HS-5 (cell line): ENCODE results near the gene RENBP.

Experiments used
- DNase-seq: peaks from one replicate; pipeline ENCODE4 v3.0.0-alpha.2; 2012; ENCODE audit warnings: low read depth

The RENBP gene

DNA sequence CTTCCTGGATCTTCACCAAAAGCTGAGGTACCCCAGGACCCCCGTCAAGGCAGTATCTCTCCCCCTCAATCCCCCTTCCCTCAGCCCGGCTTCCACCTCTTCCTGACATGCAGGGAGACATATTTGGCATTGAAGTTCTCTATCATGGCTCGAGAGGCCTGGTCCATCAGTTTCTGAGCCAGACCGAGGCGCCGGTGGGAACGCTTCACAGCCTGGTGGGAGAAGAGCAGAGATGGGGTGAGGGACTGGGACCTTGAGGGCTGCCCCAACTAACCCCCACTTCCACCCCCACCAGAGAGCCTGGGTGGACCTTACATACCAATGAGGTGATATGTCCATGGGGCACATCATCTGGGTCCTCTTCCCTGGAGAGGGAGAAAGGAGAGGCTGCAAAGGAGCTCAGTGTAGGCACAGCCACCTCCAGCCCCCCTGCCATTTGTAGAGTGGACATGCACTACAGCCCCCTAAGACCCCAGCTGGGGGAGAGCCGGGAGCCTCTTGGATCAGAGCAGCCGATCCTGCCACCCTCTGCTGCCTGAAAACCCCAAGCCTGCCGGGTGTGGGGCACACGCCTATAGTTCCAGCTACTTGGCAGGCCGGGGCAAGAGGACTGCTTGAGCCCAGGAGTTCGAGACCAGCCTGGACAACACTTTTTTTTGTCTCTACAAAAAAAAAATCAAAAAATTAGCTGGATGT, 12.1 kb downstream of the RENBP start:
- DNase-seq = no peak

- no peak for DNase-seq
Observed at GRCh38 chrX:153931748-153932147, 12.7 kb downstream of the RENBP start.

GRCh38 chrX:153931151-153931550, 13.3 kb downstream of the RENBP start:
- no peak for DNase-seq

DNA sequence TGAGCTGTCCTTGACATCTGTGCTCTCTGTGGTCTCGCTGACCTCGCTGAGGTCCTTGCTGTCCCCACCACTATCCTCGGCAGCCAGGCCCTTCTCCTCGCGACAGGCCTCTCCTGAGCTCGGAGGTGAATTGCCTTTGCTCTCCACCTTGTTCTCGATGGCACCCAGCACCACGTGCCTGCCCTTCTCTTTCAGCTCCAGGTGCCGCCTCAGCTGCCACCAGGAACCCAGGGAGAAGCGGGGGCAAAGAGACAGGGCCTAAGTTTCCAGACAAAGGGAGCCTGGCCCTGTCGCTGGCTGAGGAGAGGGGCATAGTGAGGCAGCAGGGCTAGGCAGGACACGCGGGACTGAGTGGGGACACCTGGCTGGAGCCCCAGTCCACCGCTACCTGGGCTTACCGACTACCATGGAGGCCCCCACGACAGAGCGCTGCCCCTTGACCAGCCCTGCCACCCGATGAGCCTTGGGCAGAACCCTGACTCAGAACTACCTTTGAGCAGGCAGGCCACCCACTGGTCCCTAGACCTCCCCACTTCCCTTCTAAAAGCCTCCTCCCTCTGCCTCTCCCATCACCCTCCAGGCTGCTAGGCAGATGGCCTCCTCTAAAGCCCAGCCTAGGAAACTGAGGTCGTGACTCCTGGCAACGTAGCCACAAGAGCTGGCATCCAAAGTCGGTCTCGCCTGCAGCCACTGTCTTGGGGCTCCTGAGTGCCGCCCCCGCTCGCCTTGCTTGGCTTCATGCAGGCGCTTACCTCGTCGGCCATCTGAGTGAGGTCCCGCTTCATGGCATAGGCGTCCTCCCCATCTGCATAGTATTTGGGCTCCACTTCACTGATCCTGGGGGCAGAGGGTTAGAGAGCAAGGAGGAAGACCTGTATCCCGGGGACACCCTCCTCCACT, 14.2 kb downstream of the RENBP start:
- DNase-seq = no peak

DNA sequence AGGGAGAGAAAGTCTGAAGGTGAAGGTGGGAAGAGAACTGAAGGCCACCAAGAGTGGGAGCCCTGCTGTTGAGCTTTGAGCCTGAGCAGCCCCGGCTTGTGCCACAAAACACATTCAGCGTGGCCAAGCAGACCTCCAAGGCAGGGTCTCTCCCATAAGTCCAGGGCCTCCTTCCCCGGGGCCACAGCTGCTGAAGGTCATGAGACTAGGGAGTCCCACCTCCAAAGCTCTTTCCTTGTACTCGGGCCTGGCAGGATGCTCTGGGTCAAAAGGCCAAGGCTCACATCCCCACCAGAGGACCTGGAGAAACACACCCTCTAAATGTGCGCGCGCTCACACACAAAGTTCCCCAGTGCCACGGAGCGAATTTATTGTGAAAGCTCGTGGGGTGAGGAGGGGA, 14.9 kb downstream of the RENBP start:
- no peak for DNase-seq

DNA sequence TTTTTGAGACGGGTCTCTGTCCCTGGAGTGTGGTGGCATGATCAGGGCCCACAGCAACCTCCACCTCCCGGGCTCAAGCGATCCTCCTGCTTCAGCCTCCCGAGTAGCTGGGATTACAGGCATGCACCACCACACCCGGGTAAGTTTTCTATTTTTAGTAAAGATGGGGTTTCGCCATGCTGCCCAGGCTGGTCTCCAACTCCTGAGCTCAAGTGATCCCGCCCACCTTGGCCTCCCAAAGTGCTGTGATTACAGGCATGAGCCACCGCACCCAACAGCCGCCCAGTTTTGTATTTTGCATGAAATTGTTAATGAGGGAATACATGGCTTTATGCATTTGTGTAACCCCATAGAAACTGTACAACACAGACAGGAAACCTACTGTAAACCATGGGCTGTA, 15.6 kb downstream of the RENBP start:
- DNase-seq = no peak

- peak; percentile 80 for DNase-seq
Observed at GRCh38 chrX:153927922-153928760, 16.3 kb downstream of the RENBP start.

- DNase-seq = no peak
Observed at GRCh38 chrX:153927672-153927921, 16.8 kb downstream of the RENBP start.

DNA sequence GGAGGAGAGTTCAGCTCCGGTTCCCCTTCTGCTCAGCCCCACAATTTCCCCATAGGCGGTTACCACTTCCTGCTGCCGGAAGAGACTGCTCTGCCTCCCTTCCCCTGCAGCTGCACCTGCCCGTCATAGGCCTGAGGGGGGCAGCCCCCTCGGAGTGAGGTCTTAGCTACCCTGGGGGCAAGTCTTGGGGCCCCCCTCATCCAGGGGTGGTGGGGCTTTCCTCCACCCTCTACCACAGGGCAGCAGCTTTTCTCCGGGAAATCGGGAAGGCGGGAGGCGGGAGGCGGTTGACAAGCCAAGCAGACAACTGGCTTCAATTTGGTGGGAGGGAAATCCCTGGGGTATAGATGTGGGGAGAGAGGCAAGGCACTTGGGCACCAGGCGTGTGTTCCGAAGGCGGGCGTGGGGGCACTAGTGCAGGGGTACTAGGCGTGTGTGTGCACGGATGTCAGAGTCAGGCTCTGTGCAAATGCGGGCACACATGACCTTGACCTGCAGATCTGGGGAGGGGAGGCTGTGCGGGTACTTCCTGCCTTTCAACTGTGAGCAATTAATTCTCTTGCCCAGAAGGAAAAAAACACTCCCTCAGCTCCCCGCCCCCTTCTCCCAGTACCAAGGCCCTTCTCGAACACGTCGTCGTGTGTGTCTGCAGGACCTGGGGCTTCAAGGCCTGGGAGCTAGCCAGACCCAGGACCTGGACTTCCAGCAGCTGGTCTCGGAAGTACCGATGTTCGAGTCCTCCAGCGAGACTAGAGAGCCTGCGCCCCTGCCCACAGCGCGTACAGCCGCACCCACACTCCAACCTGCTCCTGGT, 17.4 kb downstream of the RENBP start:
- no peak for DNase-seq

DNA sequence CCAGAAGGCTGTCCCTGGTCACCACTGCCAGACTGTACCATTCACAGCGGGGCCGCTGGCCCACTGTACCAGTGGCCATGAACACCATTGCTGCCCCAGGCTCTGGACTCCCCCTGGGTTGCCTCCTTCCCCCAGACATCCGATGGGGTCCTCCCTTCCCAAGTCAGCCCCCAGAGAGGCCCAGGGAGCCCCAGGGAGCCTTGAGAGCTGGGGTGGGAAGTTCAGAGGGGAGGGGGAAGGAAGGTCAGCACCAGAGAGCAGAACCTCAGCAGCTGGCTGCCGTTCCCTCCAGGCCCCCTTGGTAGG, 17.9 kb downstream of the RENBP start:
- no peak for DNase-seq

DNA sequence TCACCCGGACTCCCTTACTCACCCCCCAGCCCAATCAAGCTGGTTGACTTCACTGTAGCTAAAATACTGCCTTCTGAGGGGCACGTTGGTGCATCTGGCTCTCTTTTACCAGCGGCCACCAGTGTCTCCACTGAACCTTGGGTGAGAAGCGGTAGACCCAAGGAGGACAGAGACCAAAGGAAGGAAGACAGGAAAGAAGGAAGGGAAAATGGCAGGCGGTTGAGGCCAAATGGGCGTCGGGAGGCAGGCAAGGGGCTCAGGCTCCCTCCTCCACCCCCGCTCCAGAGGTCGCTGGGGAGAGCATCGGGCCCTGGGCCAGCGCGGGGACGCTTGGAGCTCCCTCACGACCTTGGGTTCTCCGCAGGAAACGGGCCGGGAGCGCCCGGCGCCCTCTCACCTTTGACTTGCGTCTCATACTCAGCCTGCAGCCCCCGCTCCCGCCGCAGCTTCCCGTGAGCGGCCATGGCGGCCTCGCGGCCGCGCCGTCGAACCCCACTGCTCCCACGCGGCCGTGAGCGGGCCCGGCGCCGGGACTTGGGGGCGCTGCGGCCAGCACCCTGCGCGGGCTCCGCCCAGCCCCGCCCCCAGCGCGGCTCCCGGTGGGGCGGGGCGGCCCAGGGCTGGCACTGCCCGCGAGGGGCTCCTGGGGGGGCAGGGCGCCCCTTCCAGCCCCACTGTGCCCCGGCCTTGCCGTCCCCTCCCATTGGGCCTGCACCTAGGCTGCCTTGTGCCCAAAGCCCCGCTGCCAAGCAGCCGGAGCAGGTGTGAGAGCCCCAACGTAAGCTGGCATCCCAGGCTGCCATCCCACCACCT, 18.5 kb downstream of the RENBP start, which contains the start of gene ARHGAP4:
Gene ARHGAP4, minus strand, starts transcription at position 526 of the 813 bp plus-strand sequence. Its CDS starts 62 bp downstream, at position 464.
- no peak for DNase-seq

DNA sequence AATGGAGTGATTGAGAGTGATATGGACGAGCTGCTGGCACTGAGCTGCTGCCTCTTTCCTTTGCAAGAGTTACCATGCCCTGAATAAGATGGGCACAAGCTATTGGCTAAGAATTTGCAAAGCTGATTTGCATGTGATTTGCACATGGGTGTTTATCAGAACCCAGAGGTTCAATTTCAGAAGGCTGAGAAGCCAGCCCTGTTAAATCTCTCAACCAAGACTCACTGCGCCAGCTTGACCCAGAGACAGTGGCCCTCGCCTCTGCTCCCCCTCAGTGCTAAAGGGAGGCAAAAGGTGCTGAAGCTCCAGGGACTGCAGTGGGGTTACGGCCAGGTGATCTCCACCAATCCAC, 19.1 kb downstream of the RENBP start:
- DNase-seq = no peak

- DNase-seq = no peak
Observed at GRCh38 chrX:153924149-153924861, 20.1 kb downstream of the RENBP start.

- no peak for DNase-seq
Observed at GRCh38 chrX:153922932-153923857, 21.2 kb downstream of the RENBP start.

GRCh38 chrX:153921511-153922446, 22.7 kb downstream of the RENBP start:
- no peak for DNase-seq

- no peak for DNase-seq
Observed at GRCh38 chrX:153921070-153921469, 23.4 kb downstream of the RENBP start.

GRCh38 chrX:153920546-153920945, 23.9 kb downstream of the RENBP start:
- no peak for DNase-seq

DNA sequence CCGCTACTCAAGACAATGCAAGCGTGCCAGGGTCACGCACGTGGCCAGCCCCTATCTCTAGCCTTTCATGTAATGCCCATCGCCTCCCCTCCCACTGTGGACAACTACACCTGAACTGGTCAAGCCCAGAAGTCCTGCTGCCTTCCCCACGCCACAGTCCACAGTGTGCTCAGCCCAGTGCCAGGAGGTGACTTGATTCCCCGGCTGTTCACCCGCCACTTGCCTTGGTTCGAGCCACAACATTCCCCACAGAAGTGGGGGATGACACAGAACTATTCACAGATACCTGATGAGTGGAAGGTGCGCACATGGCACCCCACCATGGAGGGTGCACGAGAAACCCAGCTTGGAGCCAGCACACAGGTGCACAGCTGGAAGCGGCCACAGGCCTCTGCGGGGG, 25.2 kb downstream of the RENBP start:
- DNase-seq = no peak
